Stimulated activated effector memory CD8-positive, alpha-beta T cell treated with anti-CD3 and anti-CD28 coated beads, Interleukin-12 subunit alpha, Interleukin-12 subunit beta, amount 100 ng/mL, for 72 hours (primary cell): Measurements from ENCODE around the gene CLGN.

Experiments
- ATAC-seq: fragments of 150-1000 bp; cut with Tn5 transposase; 2 replicates; pipeline ENCODE4 v1.10.0; 2021
- DNase-seq, 2 donors: peaks; one replicate each; pipeline ENCODE4 v3.0.0; 2021 to 2022; ENCODE audit warnings: low spot score in 2 of 2
- H3K27ac Mint-ChIP-seq: one replicate; pipeline ENCODE4 v1.8.0; 2022; ENCODE audit warnings: mild to moderate bottlenecking, mixed read lengths
- H3K36me3 Mint-ChIP-seq: one replicate; pipeline ENCODE4 v1.8.0; 2022; ENCODE audit warnings: mild to moderate bottlenecking, mixed read lengths
- H3K4me1 Mint-ChIP-seq: one replicate; pipeline ENCODE4 v1.8.0; 2022; ENCODE audit warnings: mixed read lengths
- H3K4me3 Mint-ChIP-seq: one replicate; pipeline ENCODE4 v1.8.0; 2022; ENCODE audit warnings: mild to moderate bottlenecking, mixed read lengths
- H3K9me3 Mint-ChIP-seq: one replicate; pipeline ENCODE4 v1.8.0; 2022; ENCODE audit warnings: mixed read lengths

The CLGN gene

GRCh38 chr4:140359562-140360427, 67.7 kb downstream of the CLGN start:
- Mint-ChIP-seq H3K36me3 (no peaks in the 10 kb centered on the region), H3K4me3 (no peak overlapping the region), H3K27ac (peak overlapping the region; percentile 46), H3K9me3 (no peaks in the 10 kb centered on the region), H3K4me1 (peaks cover 5% of the 10 kb centered on the region)
- ATAC-seq: peak; percentile 88
- peak; percentile 72 to 83 for DNase-seq

GRCh38 chr4:140358281-140358680, 69.2 kb downstream of the CLGN start:
- no peak overlapping the region for H3K4me3 Mint-ChIP-seq
- H3K4me1 Mint-ChIP-seq: peaks cover 5% of the 10 kb centered on the region
- no peak for DNase-seq
- H3K36me3 Mint-ChIP-seq: no peaks in the 10 kb centered on the region
- H3K9me3 Mint-ChIP-seq: no peaks in the 10 kb centered on the region
- no peak for ATAC-seq
- no peak overlapping the region for H3K27ac Mint-ChIP-seq

GRCh38 chr4:140357868-140358267, 69.6 kb downstream of the CLGN start:
- ATAC-seq (no peak), DNase-seq (no peak)
- no peak overlapping the region for H3K27ac Mint-ChIP-seq
- no peaks in the 10 kb centered on the region for H3K36me3 Mint-ChIP-seq
- no peaks in the 10 kb centered on the region for H3K9me3 Mint-ChIP-seq
- no peak overlapping the region for H3K4me3 Mint-ChIP-seq
- peaks cover 5% of the 10 kb centered on the region for H3K4me1 Mint-ChIP-seq

- no peaks in the 10 kb centered on the region for H3K36me3 Mint-ChIP-seq
- no peak for ATAC-seq
- no peaks in the 10 kb centered on the region for H3K9me3 Mint-ChIP-seq
- peaks cover 5% of the 10 kb centered on the region for H3K4me1 Mint-ChIP-seq
- no peak for DNase-seq
- no peak overlapping the region for H3K4me3 Mint-ChIP-seq
- no peak overlapping the region for H3K27ac Mint-ChIP-seq
These were observed 72.2 kb downstream of the CLGN start for GRCh38 chr4:140355288-140355687.

- Mint-ChIP-seq H3K4me1 (no peaks in the 10 kb centered on the region), H3K36me3 (no peaks in the 10 kb centered on the region), H3K4me3 (no peak overlapping the region), H3K9me3 (no peaks in the 10 kb centered on the region), H3K27ac (no peak overlapping the region)
- DNase-seq: no peak
- ATAC-seq: no peak
These were observed 73.7 kb downstream of the CLGN start for GRCh38 chr4:140353786-140354185.

- no peaks in the 10 kb centered on the region for H3K9me3 Mint-ChIP-seq
- H3K4me1 Mint-ChIP-seq: no peaks in the 10 kb centered on the region
- ATAC-seq: no peak
- no peaks in the 10 kb centered on the region for H3K36me3 Mint-ChIP-seq
- DNase-seq: no peak
- H3K4me3 Mint-ChIP-seq: no peak overlapping the region
- H3K27ac Mint-ChIP-seq: no peak overlapping the region
These were observed 76.1 kb downstream of the CLGN start for GRCh38 chr4:140351093-140352075.

GRCh38 chr4:140349816-140350215, 77.6 kb downstream of the CLGN start:
- no peaks in the 10 kb centered on the region for H3K9me3 Mint-ChIP-seq
- no peak for ATAC-seq
- H3K27ac Mint-ChIP-seq: no peak overlapping the region
- DNase-seq: no peak
- H3K4me1 Mint-ChIP-seq: no peaks in the 10 kb centered on the region
- H3K36me3 Mint-ChIP-seq: no peaks in the 10 kb centered on the region
- H3K4me3 Mint-ChIP-seq: no peak overlapping the region

GRCh38 chr4:140346136-140346535, 81.3 kb downstream of the CLGN start:
- H3K9me3 Mint-ChIP-seq: no peaks in the 10 kb centered on the region
- no peak for DNase-seq
- no peak for ATAC-seq
- no peak overlapping the region for H3K4me3 Mint-ChIP-seq
- H3K36me3 Mint-ChIP-seq: no peaks in the 10 kb centered on the region
- no peaks in the 10 kb centered on the region for H3K4me1 Mint-ChIP-seq
- no peak overlapping the region for H3K27ac Mint-ChIP-seq

GRCh38 chr4:140344621-140345020, 82.8 kb downstream of the CLGN start:
- DNase-seq: no peak

GRCh38 chr4:140344101-140344500, 83.3 kb downstream of the CLGN start:
- H3K4me1 Mint-ChIP-seq: no peaks in the 10 kb centered on the region
- ATAC-seq (no peak), DNase-seq (no peak)
- no peak overlapping the region for H3K4me3 Mint-ChIP-seq
- H3K27ac Mint-ChIP-seq: no peak overlapping the region
- no peaks in the 10 kb centered on the region for H3K36me3 Mint-ChIP-seq
- no peaks in the 10 kb centered on the region for H3K9me3 Mint-ChIP-seq

More at GRCh38 chr4:140344621-140345020, 82.8 kb downstream of the CLGN start:
- no peaks in the 10 kb centered on the region for H3K36me3 Mint-ChIP-seq
- H3K27ac Mint-ChIP-seq: no peak overlapping the region
- no peak overlapping the region for H3K4me3 Mint-ChIP-seq
- no peak for ATAC-seq
- H3K9me3 Mint-ChIP-seq: no peaks in the 10 kb centered on the region
- H3K4me1 Mint-ChIP-seq: no peaks in the 10 kb centered on the region

- H3K4me3 Mint-ChIP-seq: no peak overlapping the region
- DNase-seq (no peak), ATAC-seq (no peak)
These were observed 84.1 kb downstream of the CLGN start for GRCh38 chr4:140343303-140343702.

GRCh38 chr4:140342620-140343019, 84.8 kb downstream of the CLGN start:
- no peak for ATAC-seq
- Mint-ChIP-seq H3K36me3 (no peaks in the 10 kb centered on the region), H3K4me3 (no peak overlapping the region), H3K27ac (no peak overlapping the region), H3K4me1 (no peaks in the 10 kb centered on the region), H3K9me3 (no peaks in the 10 kb centered on the region)
- DNase-seq: no peak

More at GRCh38 chr4:140343303-140343702, 84.1 kb downstream of the CLGN start:
- H3K4me1 Mint-ChIP-seq: no peaks in the 10 kb centered on the region
- no peaks in the 10 kb centered on the region for H3K36me3 Mint-ChIP-seq
- H3K27ac Mint-ChIP-seq: no peak overlapping the region
- H3K9me3 Mint-ChIP-seq: no peaks in the 10 kb centered on the region
